Activated CD4-positive, alpha-beta T cell treated with anti-CD3 and anti-CD28 coated beads for 48 hours (primary cell): ENCODE results near the gene GK.
"Not testable (repeated sequence)": the region's sequence is repeated elsewhere in the genome, so short reads cannot be mapped to it uniquely, and the experiment has no call there.

Experiments used
- DNase-seq: peaks from one replicate; pipeline ENCODE4 v3.0.0-alpha.2; 2020

The GK gene

GRCh38 chrX:30654989-30655607 lies 1.9 kb downstream of the GK start:
- no peak for DNase-seq

- no peak for DNase-seq
These were observed 2.8 kb downstream of the GK start for GRCh38 chrX:30655991-30656390.

- no peak for DNase-seq
These were observed 4.3 kb downstream of the GK start for GRCh38 chrX:30657196-30658161.

GRCh38 chrX:30659421-30659820 lies 6.2 kb downstream of the GK start:
- no peak for DNase-seq

GRCh38 chrX:30661228-30661627 lies 8.0 kb downstream of the GK start:
- DNase-seq, result no peak

GRCh38 chrX:30663322-30663721 lies 10.1 kb downstream of the GK start:
- DNase-seq, result no peak

GRCh38 chrX:30665471-30665870 lies 12.2 kb downstream of the GK start:
- no peak for DNase-seq

GRCh38 chrX:30666094-30666493 lies 12.9 kb downstream of the GK start:
- DNase-seq, result no peak

- DNase-seq, result no peak
These were observed 15.4 kb downstream of the GK start for GRCh38 chrX:30668581-30668980.

- not testable (repeated sequence) for DNase-seq
These were observed 18.0 kb downstream of the GK start for GRCh38 chrX:30671189-30671588.

- DNase-seq, result no peak
These were observed 20.0 kb downstream of the GK start for GRCh38 chrX:30673127-30673796.

- DNase-seq, result no peak
These were observed 20.8 kb downstream of the GK start for GRCh38 chrX:30673884-30674598.

- no peak for DNase-seq
These were observed 21.6 kb downstream of the GK start for GRCh38 chrX:30674799-30675198.

- DNase-seq, result no peak
These were observed 26.1 kb downstream of the GK start for GRCh38 chrX:30679369-30679768.

- no peak for DNase-seq
These were observed 27.4 kb downstream of the GK start for GRCh38 chrX:30680618-30681017.

GRCh38 chrX:30688641-30689040 lies 35.4 kb downstream of the GK start:
- no peak for DNase-seq

GRCh38 chrX:30689116-30689515 lies 35.9 kb downstream of the GK start:
- no peak for DNase-seq

GRCh38 chrX:30690330-30690729 lies 37.1 kb downstream of the GK start:
- no peak for DNase-seq

GRCh38 chrX:30693999-30694650 lies 40.9 kb downstream of the GK start:
- no peak for DNase-seq

- no peak for DNase-seq
These were observed 49.5 kb downstream of the GK start for GRCh38 chrX:30702736-30703135.

- no peak for DNase-seq
These were observed 53.1 kb downstream of the GK start for GRCh38 chrX:30706216-30706775.

- DNase-seq, result no peak
These were observed 59.0 kb downstream of the GK start for GRCh38 chrX:30712214-30712613.
